GM23338 (cell line): ENCODE results near the gene MS4A8. TPM values are rescaled to one million over a fixed set of nuclear protein-coding genes. Genes with fewer than 3 reads are reported as not detected.

ENCODE experiments used
- ATAC-seq: fragments of 200-7000 bp; cut with Tn5 transposase; 3 replicates; pipeline ENCODE4 v1.9.1; 2020
- DNase-seq: peaks from one replicate; pipeline ENCODE4 v3.0.0-alpha.2; 2015; ENCODE audit warnings: low spot score
- H2AFZ ChIP-seq: fragments of 200-600 bp; sonication (generic); 2 replicates; pipeline ENCODE4 v1.8.0; 2016; ENCODE audit warnings: antibody characterized with exemption, mild to moderate bottlenecking, moderate library complexity
- H3F3A ChIP-seq: fragments of 200-600 bp; sonication (generic); replicated peaks from 2 replicates; pipeline ENCODE4 v1.8.0; 2017; ENCODE audit warnings: antibody characterized with exemption, mixed run types, low read depth
- H3K27ac ChIP-seq: fragments of 200-600 bp; sonication (generic); 2 replicates; pipeline ENCODE4 v1.6.1; 2016; ENCODE audit warnings: low read depth
- H3K27me3 ChIP-seq: fragments of 200-600 bp; sonication (generic); 2 replicates; pipeline ENCODE4 v1.8.0; 2016; ENCODE audit warnings: mild to moderate bottlenecking, mixed run types, moderate library complexity; ENCODE audit not compliant: insufficient read depth
- H3K36me3 ChIP-seq: fragments of 200-600 bp; sonication (generic); 2 replicates; pipeline ENCODE4 v1.8.0; 2016; ENCODE audit warnings: mild to moderate bottlenecking; ENCODE audit not compliant: insufficient read depth
- H3K4me1 ChIP-seq: fragments of 200-600 bp; sonication (generic); 2 replicates; pipeline ENCODE4 v1.8.0; 2016; ENCODE audit warnings: mild to moderate bottlenecking, moderate library complexity; ENCODE audit not compliant: insufficient read depth
- H3K4me2 ChIP-seq: fragments of 200-600 bp; sonication (generic); 2 replicates; pipeline ENCODE4 v1.7.1; 2017; ENCODE audit warnings: mixed run types
- H3K4me3 ChIP-seq: fragments of 200-600 bp; sonication (generic); 2 replicates; pipeline ENCODE4 v1.6.1; 2016; ENCODE audit warnings: mixed run types
- H3K79me2 ChIP-seq: fragments of 200-600 bp; sonication (generic); replicated peaks from 2 replicates; pipeline ENCODE4 v1.8.0; 2017; ENCODE audit warnings: mild to moderate bottlenecking; ENCODE audit not compliant: insufficient read depth
- H3K9me2 ChIP-seq: fragments of 200-600 bp; sonication (generic); 2 replicates; pipeline ENCODE4 v1.8.0; 2017; ENCODE audit not compliant: insufficient read depth
- H4K20me1 ChIP-seq: fragments of 200-600 bp; sonication (generic); replicated peaks from 2 replicates; pipeline ENCODE4 v1.8.0; 2017; ENCODE audit warnings: mild to moderate bottlenecking; ENCODE audit not compliant: insufficient read depth
- H3K27ac Mint-ChIP-seq: 2 replicates; pipeline ENCODE4 v1.8.0; 2020; ENCODE audit warnings: inconsistent platforms, mild to moderate bottlenecking, moderate library complexity, mixed read lengths
- H3K27me3 Mint-ChIP-seq: 3 replicates; pipeline ENCODE4 v1.8.0; 2022; ENCODE audit warnings: low read depth, mild to moderate bottlenecking, moderate library complexity, mixed read lengths, inconsistent platforms; ENCODE audit not compliant: insufficient read depth, poor library complexity
- H3K36me3 Mint-ChIP-seq: 3 replicates; pipeline ENCODE4 v1.8.0; 2021; ENCODE audit warnings: low read depth, mild to moderate bottlenecking, inconsistent platforms, moderate library complexity, mixed read lengths
- H3K4me1 Mint-ChIP-seq: 3 replicates; pipeline ENCODE4 v1.8.0; 2020; ENCODE audit warnings: mild to moderate bottlenecking, inconsistent platforms, mixed read lengths
- H3K4me3 Mint-ChIP-seq: 3 replicates; pipeline ENCODE4 v1.8.0; 2021; ENCODE audit warnings: moderate library complexity, mild to moderate bottlenecking, inconsistent platforms, mixed read lengths
- H3K9me3 Mint-ChIP-seq: 3 replicates; pipeline ENCODE4 v1.8.0; 2020; ENCODE audit warnings: moderate library complexity, mild to moderate bottlenecking, inconsistent platforms, mixed read lengths
- ETS1 ChIP-seq: IDR thresholded peaks from 2 replicates; pipeline ENCODE4 v1.6.1; 2016; ENCODE audit warnings: antibody characterized with exemption
- EZH2 ChIP-seq: fragments of 200-600 bp; sonication (generic); IDR thresholded peaks from one replicate; pipeline ENCODE4 v1.8.0; 2017; ENCODE audit warnings: antibody characterized with exemption, mild to moderate bottlenecking, low read depth; ENCODE audit not compliant: unreplicated experiment
- JUNB ChIP-seq: IDR thresholded peaks from one replicate; pipeline ENCODE4 v1.6.1; 2016; ENCODE audit warnings: antibody characterized with exemption; ENCODE audit not compliant: unreplicated experiment
- STAT1 ChIP-seq: IDR thresholded peaks from one replicate; pipeline ENCODE4 v1.6.1; 2016; ENCODE audit warnings: antibody characterized with exemption; ENCODE audit not compliant: unreplicated experiment
- ZNF114 ChIP-seq: fragments of 250-450 bp; sonication (Bioruptor Pico); IDR thresholded peaks from 2 replicates; pipeline ENCODE4 v1.5.0; 2020; ENCODE audit warnings: mild to moderate bottlenecking, moderate library complexity
- ZNF462 ChIP-seq: fragments of 250-450 bp; sonication (Bioruptor Pico); IDR thresholded peaks from 2 replicates; pipeline ENCODE4 v1.5.0; 2020; ENCODE audit warnings: mild to moderate bottlenecking, moderate library complexity
- polyA plus RNA-seq: library from polyadenylated mRNA; unstranded; fragments of >200 nt; fragmentation: Nextera tagmentation; extraction: Ambion mirVana; gene quantifications from 2 replicates; pipeline ENCODE4 v1.2.1, GENCODE V29; 2016
- total RNA-seq: library from RNA; depleted of rRNA; stranded (reverse); fragments of >200 nt; shearing (Covaris generic); gene quantifications from 2 replicates; pipeline ENCODE4 v1.2.3, GENCODE V29; 2014

MS4A8 gene
- total and polyA plus RNA-seq, 2 experiments from 2014 or later, result not detected

GRCh38 chr11:60764879-60765278, 65.5 kb downstream of the MS4A8 start (continued):
- TF ChIP-seq ZNF462 (no peak), ETS1 (no peak), STAT1 (no peak)

GRCh38 chr11:60765355-60765754, 65.9 kb downstream of the MS4A8 start:
- no peak overlapping the region for H3K4me3 ChIP-seq
- DNase-seq (no peak), ATAC-seq (no peak)
- no peaks in the 10 kb centered on the region for H3K79me2 ChIP-seq
- no peaks in the 10 kb centered on the region for H3K36me3 ChIP-seq
- H2AFZ ChIP-seq, result no peak overlapping the region
- peaks cover 10% of the 10 kb centered on the region; the same call in 2 of the 3 replicates for H3K9me3 Mint-ChIP-seq
- H3K27ac ChIP-seq, result no peak overlapping the region
- peaks cover 17% of the 10 kb centered on the region; the same call in 1 of the 2 replicates for H3K27me3 ChIP-seq
- H4K20me1 ChIP-seq, result no peaks in the 10 kb centered on the region
- no peaks in the 10 kb centered on the region for H3F3A ChIP-seq
- H3K4me2 ChIP-seq, result no peak overlapping the region
- no peaks in the 10 kb centered on the region; the same call in 1 of the 2 replicates for H3K9me2 ChIP-seq
- peaks cover 12% of the 10 kb centered on the region for H3K27me3 Mint-ChIP-seq
- H3K4me1 Mint-ChIP-seq, result peaks cover 6% of the 10 kb centered on the region; the same call in 2 of the 3 replicates
- H3K4me3 Mint-ChIP-seq, result no peak overlapping the region
- no peaks in the 10 kb centered on the region; the same call in 2 of the 3 replicates for H3K36me3 Mint-ChIP-seq
- H3K4me1 ChIP-seq, result no peaks in the 10 kb centered on the region
- H3K27ac Mint-ChIP-seq, result no peak overlapping the region
- TF ChIP-seq EZH2 (no peak), ZNF462 (no peak), ETS1 (no peak), ZNF114 (CRISPR knock-in tag) (no peak), JUNB (no peak)
